H1 (cell line): ENCODE data around the gene MTHFD1. TPM values are rescaled to one million over a fixed set of nuclear protein-coding genes. Genes with fewer than 3 reads are reported as not detected.

ENCODE experiments used
- CTCF ChIA-PET: fragments of 300-600 bp; sonication (Branson Sonifier 250); formaldehyde crosslinking; loops from one replicate; lab custom pipeline; 2021; ENCODE audit not compliant: partially characterized antibody; lab: Charles Lee
- POLR2A ChIA-PET: fragments of 300-600 bp; sonication (Branson Sonifier 250); formaldehyde crosslinking; loops from one replicate; lab custom pipeline; 2021; ENCODE audit warnings: inconsistent platforms; ENCODE audit not compliant: partially characterized antibody; lab: Charles Lee
- DNase-seq, 2 experiments: peaks; one replicate each; pipeline versions ENCODE4 v3.0.0 to v3.0.0-alpha.2; 2010 to 2022; ENCODE audit warnings: low spot score in 2 of 2, low read depth in 1 of 2, mixed read lengths in 1 of 2
- FAIRE-seq: peaks from 2 replicates; lab custom pipeline; 2011; peaks lifted over from hg19 to GRCh38; lab: Jason Lieb, UNC
- H2AFZ ChIP-seq: 2 replicates; pipeline ENCODE4 v1.8.1; 2012; ENCODE audit warnings: low read length, inconsistent platforms
- H2AK5ac ChIP-seq: 2 replicates; pipeline ENCODE4 v1.6.1; 2013; ENCODE audit warnings: low read depth, low read length
- H2BK120ac ChIP-seq: replicated peaks from 2 replicates; pipeline ENCODE3; 2013; ENCODE audit warnings: low read depth, low read length, inconsistent platforms
- H2BK12ac ChIP-seq: 2 replicates; pipeline ENCODE4 v1.6.1; 2013; ENCODE audit warnings: low read depth, low read length
- H2BK15ac ChIP-seq: 2 replicates; pipeline ENCODE4 v1.6.1; 2013; ENCODE audit warnings: low read length
- H2BK20ac ChIP-seq: 2 replicates; pipeline ENCODE4 v1.6.1; 2013; ENCODE audit warnings: low read length
- H2BK5ac ChIP-seq: 2 replicates; pipeline ENCODE4 v1.6.1; 2013; ENCODE audit warnings: low read depth, low read length
- H3K14ac ChIP-seq: 2 replicates; pipeline ENCODE4 v1.6.1; 2013; ENCODE audit warnings: inconsistent platforms; ENCODE audit not compliant: insufficient read length
- H3K18ac ChIP-seq: 2 replicates; pipeline ENCODE4 v1.6.1; 2013; ENCODE audit warnings: low read length; ENCODE audit errors: extremely low read depth
- H3K23ac ChIP-seq: 2 replicates; pipeline ENCODE4 v1.6.1; 2013; ENCODE audit warnings: inconsistent platforms; ENCODE audit not compliant: insufficient read length
- H3K23me2 ChIP-seq: 2 replicates; pipeline ENCODE4 v1.6.1; 2013; ENCODE audit warnings: low read depth, low read length
- H3K27ac ChIP-seq: 2 replicates; pipeline ENCODE4 v1.6.1; 2011; ENCODE audit warnings: low read depth, low read length, inconsistent platforms
- H3K27me3 ChIP-seq, 4 experiments: replicated peaks in 1 of 4; 1 replicate in 1 of 4; 2 replicates in 3 of 4; pipeline versions ENCODE4 v1.6.1 to v1.8.1; 2011 to 2013; ENCODE audit warnings: low read length in 3 of 4, mild to moderate bottlenecking in 3 of 4, inconsistent platforms in 2 of 4, mixed read lengths in 2 of 4, moderate library complexity in 1 of 4; ENCODE audit not compliant: control insufficient read depth in 3 of 4, insufficient read depth in 3 of 4; ENCODE audit errors: extremely low read depth in 1 of 4
- H3K36me3 ChIP-seq, 4 experiments: 2 replicates each; pipeline versions ENCODE4 v1.6.1 to v1.8.1; 2011 to 2013; ENCODE audit warnings: mild to moderate bottlenecking in 4 of 4, low read length in 3 of 4, moderate library complexity in 2 of 4, control low read depth in 1 of 4, inconsistent platforms in 1 of 4; ENCODE audit not compliant: insufficient read depth in 4 of 4, control insufficient read depth in 2 of 4
- H3K4ac ChIP-seq: replicated peaks from 2 replicates; pipeline ENCODE3; 2013; ENCODE audit warnings: low read length, low read depth, mixed read lengths, inconsistent platforms; ENCODE audit not compliant: insufficient read length
- H3K4me1 ChIP-seq, 4 experiments: replicated peaks in 1 of 4; 1 replicate in 1 of 4; 2 replicates in 3 of 4; pipeline versions ENCODE4 v1.6.1 to v1.8.1; 2011 to 2013; ENCODE audit warnings: low read length in 3 of 4, inconsistent platforms in 2 of 4, mixed read lengths in 1 of 4; ENCODE audit not compliant: insufficient read depth in 4 of 4, control insufficient read depth in 3 of 4
- H3K4me2 ChIP-seq, 2 experiments: 2 replicates each; pipeline versions ENCODE4 v1.6.1 to v1.8.1; 2011 to 2013; ENCODE audit warnings: low read depth in 2 of 2, low read length in 2 of 2, control low read depth in 1 of 2, inconsistent platforms in 1 of 2, mild to moderate bottlenecking in 1 of 2; ENCODE audit not compliant: insufficient read depth in 1 of 2
- H3K4me3 ChIP-seq, 4 experiments: fragments of 200-600, 300-600 bp in 1 of 4; sonication (generic), shearing (Covaris generic), sonication (Bioruptor Twin) in 1 of 4; 2 replicates each; pipeline versions ENCODE4 v1.5.1 to v1.8.1; 2011 to 2016; ENCODE audit warnings: low read length in 4 of 4, low read depth in 3 of 4, control low read depth in 2 of 4, inconsistent platforms in 2 of 4, mild to moderate bottlenecking in 2 of 4, mixed read lengths in 1 of 4, moderate library complexity in 1 of 4; ENCODE audit not compliant: insufficient read depth in 2 of 4; ENCODE audit errors: extremely low read depth in 1 of 4
- H3K56ac ChIP-seq: replicated peaks from 2 replicates; pipeline ENCODE3; 2013; ENCODE audit warnings: low read depth, mild to moderate bottlenecking, mixed read lengths, low read length, inconsistent platforms; ENCODE audit not compliant: insufficient read length
- H3K79me1 ChIP-seq: 2 replicates; pipeline ENCODE4 v1.6.1; 2013; ENCODE audit warnings: low read depth, low read length, control low read depth
- H3K79me2 ChIP-seq, 2 experiments: 2 replicates each; pipeline versions ENCODE4 v1.6.1 to v1.8.1; 2012 to 2013; ENCODE audit warnings: low read length in 2 of 2, mild to moderate bottlenecking in 2 of 2, inconsistent platforms in 1 of 2; ENCODE audit not compliant: insufficient read depth in 2 of 2, control insufficient read depth in 1 of 2
- H3K9ac ChIP-seq, 4 experiments: replicated peaks in 1 of 4; 1 replicate in 1 of 4; 2 replicates in 3 of 4; pipeline versions ENCODE4 v1.6.1 to v1.8.1; 2011 to 2013; ENCODE audit warnings: low read depth in 3 of 4, low read length in 3 of 4, control low read depth in 2 of 4, mild to moderate bottlenecking in 2 of 4, moderate library complexity in 2 of 4, inconsistent platforms in 1 of 4; ENCODE audit errors: extremely low read depth in 1 of 4
- H3K9me3 ChIP-seq, 2 experiments: 2 replicates each; pipeline versions ENCODE4 v1.6.1 to v1.8.1; 2012 to 2013; ENCODE audit warnings: mild to moderate bottlenecking in 2 of 2, moderate library complexity in 2 of 2, control low read depth in 1 of 2, inconsistent platforms in 1 of 2, low read depth in 1 of 2, low read length in 1 of 2, mixed read lengths in 1 of 2; ENCODE audit not compliant: insufficient read depth in 2 of 2
- H4K20me1 ChIP-seq, 2 experiments: replicated peaks in 1 of 2; 2 replicates each; pipeline versions ENCODE3 to v1.8.1; 2011 to 2013; ENCODE audit warnings: inconsistent platforms in 2 of 2, low read length in 2 of 2, mild to moderate bottlenecking in 1 of 2; ENCODE audit not compliant: insufficient read depth in 2 of 2, control insufficient read depth in 1 of 2
- H4K5ac ChIP-seq: 2 replicates; pipeline ENCODE4 v1.6.1; 2013; ENCODE audit warnings: low read length, low read depth, mixed read lengths, inconsistent platforms; ENCODE audit not compliant: insufficient read length
- H4K8ac ChIP-seq: 2 replicates; pipeline ENCODE4 v1.8.0; 2013; ENCODE audit warnings: mild to moderate bottlenecking, moderate library complexity, low read length, inconsistent platforms; ENCODE audit not compliant: insufficient read depth; ENCODE audit errors: extremely low read depth
- H4K91ac ChIP-seq: replicated peaks from 2 replicates; pipeline ENCODE3; 2013; ENCODE audit warnings: low read length, mixed read lengths, inconsistent platforms; ENCODE audit not compliant: insufficient read length
- POLR2AphosphoS5 ChIP-seq: IDR thresholded peaks from 2 replicates; pipeline ENCODE4 v1.6.1; 2011; ENCODE audit warnings: low read depth, low read length
- SIN3A ChIP-seq, 2 experiments: IDR thresholded peaks in 1 of 2; conservative IDR thresholded peaks in 1 of 2; 2 replicates each; pipeline ENCODE4 v1.6.1; 2011 to 2012; ENCODE audit warnings: low read length in 2 of 2, improper control_type of control experiment in 1 of 2, low read depth in 1 of 2, mild to moderate bottlenecking in 1 of 2
- WGBS, 2 experiments: shearing (Covaris generic) in 1 of 2; methylation state at CpG; one replicate each; pipeline versions ENCODE4 v1.1.6 to v1.1.7; 2013 to 2015; ENCODE audit warnings: low lambda C conversion rate in 2 of 2, mixed read lengths in 2 of 2, inconsistent platforms in 1 of 2, low coverage in 1 of 2, missing lambda C conversion rate in 1 of 2; ENCODE audit not compliant: insufficient replicate concordance in 2 of 2, insufficient coverage in 1 of 2, insufficient read length in 1 of 2; ENCODE audit errors: extremely low coverage in 1 of 2, missing lambda C conversion rate in 1 of 2; 5-methylcytosine and 5-hydroxymethylcytosine counted together
- polyA plus RNA-seq, 7 experiments: library from polyadenylated mRNA; depleted of rRNA in 3 of 7; stranded (reverse) in 5 of 7; unstranded in 2 of 7; fragments of >200 nt in 5 of 7; fragments of 200-250 nt in 2 of 7; gene quantifications; 1 replicate in 5 of 7; 2 replicates in 1 of 7; 4 replicates in 1 of 7; pipeline versions ENCODE4 v1.2.1 to v1.2.3, GENCODE V29; 2011 to 2013; ENCODE audit warnings: missing spikeins in 2 of 7, mixed read lengths in 2 of 7
- total RNA-seq: library from RNA; stranded (reverse); fragmentation: NEBNext Ultra II Directional; extraction: Animal tissue kit (Norgen Biotek cat#: 25700); gene quantifications from 2 replicates; pipeline ENCODE4 v1.2.1, GENCODE V29; 2021

The MTHFD1 gene
- total and polyA plus RNA-seq, 2 of the 8 experiments (the other 6 are each of a cell fraction or from before 2014, with no cell fraction given): 79.7 to 332 TPM

DNA sequence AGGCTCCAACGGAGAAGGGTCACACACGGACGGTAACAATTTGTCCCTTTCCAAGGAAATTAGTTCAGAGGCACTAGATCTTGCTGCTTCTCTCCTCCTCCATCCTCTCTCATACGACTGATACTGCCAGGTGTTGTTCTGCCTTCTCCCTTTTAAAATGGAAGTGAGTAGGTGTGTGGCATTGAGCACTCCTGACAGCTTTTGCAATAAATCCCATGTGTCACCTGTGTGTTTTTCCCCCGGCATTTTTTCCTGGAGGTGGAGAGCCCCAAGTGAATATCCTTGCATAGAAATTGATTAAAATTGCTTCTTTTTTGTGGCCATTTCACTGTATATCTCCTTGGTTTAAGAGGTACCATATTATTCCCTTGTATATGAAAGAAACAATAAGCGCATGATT lies 51.0 kb downstream of the MTHFD1 start:
- H3K14ac ChIP-seq: no peak overlapping the region
- 93% methylated on average over 6 of the region's 6 CpGs; no CpG with 5 or more reads in 1 of the 2 experiments for WGBS, 2 experiments

More for the DNA sequence above, 51.0 kb downstream of the MTHFD1 start:
- Histone ChIP-seq H3K36me3 (peaks cover 38 to 95% (median 86%) of the 10 kb centered on the region in 4 experiments), H2AFZ (no peak overlapping the region), H3K23me2 (no peaks in the 10 kb centered on the region; the same call in 1 of the 2 replicates), H3K4me3 (no peak overlapping the region), H3K27me3 (no peaks in the 10 kb centered on the region), H3K23ac (no peak overlapping the region), H3K4ac (no peak overlapping the region), H4K8ac (no peak overlapping the region), H3K56ac (no peak overlapping the region), H3K4me1 (no peaks in the 10 kb centered on the region), H3K27ac (no peak overlapping the region), H3K79me2 (no peaks in the 10 kb centered on the region), H3K9ac (no peak overlapping the region), H2BK15ac (no peak overlapping the region), H3K4me2 (no peak overlapping the region), H2BK20ac (no peak overlapping the region), H4K20me1 (no peaks in the 10 kb centered on the region), H2AK5ac (no peak overlapping the region), H3K79me1 (no peaks in the 10 kb centered on the region), H2BK120ac (no peak overlapping the region), H2BK5ac (no peak overlapping the region), H4K5ac (no peak overlapping the region), H4K91ac (no peak overlapping the region), H3K9me3 (no peaks in the 10 kb centered on the region), H3K18ac (no peak overlapping the region), H2BK12ac (no peak overlapping the region)
- FAIRE-seq: no peak
- TF ChIP-seq POLR2AphosphoS5 (no peak), SIN3A (conservative IDR thresholded peaks at IDR 0.05 in 1 of 2, IDR thresholded peaks at IDR 0.05 in 1 of 2; ENCODE audit: low read depth in 1 of 2, low read length in 2 of 2) (no peak)
- CTCF ChIA-PET: interaction anchor here (1.1 to 3.9 kb wide), 4 partner anchors 9 to 47 kb away, joined by 3 to 25 read pairs (median 3); no protein-coding TSS in a partner anchor
- DNase-seq: no peak
- POLR2A ChIA-PET: interaction anchor here (1.5 to 2.0 kb wide), 2 partner anchors 9 to 15 kb away, joined by 3 to 7 read pairs; no protein-coding TSS in a partner anchor
